H1 (cell line): ENCODE measurements around the gene CES3. TPM values are rescaled to one million over a fixed set of nuclear protein-coding genes. Genes with fewer than 3 reads are reported as not detected.

Experiments used
- CTCF ChIA-PET: fragments of 300-600 bp; sonication (Branson Sonifier 250); formaldehyde crosslinking; loops from one replicate; lab custom pipeline; 2021; ENCODE audit not compliant: partially characterized antibody; lab: Charles Lee
- POLR2A ChIA-PET: fragments of 300-600 bp; sonication (Branson Sonifier 250); formaldehyde crosslinking; loops from one replicate; lab custom pipeline; 2021; ENCODE audit warnings: inconsistent platforms; ENCODE audit not compliant: partially characterized antibody; lab: Charles Lee
- DNase-seq, 2 experiments: peaks; one replicate each; pipeline versions ENCODE4 v3.0.0 to v3.0.0-alpha.2; 2010 to 2022; ENCODE audit warnings: low spot score in 2 of 2, low read depth in 1 of 2, mixed read lengths in 1 of 2
- FAIRE-seq: peaks from 2 replicates; lab custom pipeline; 2011; peaks lifted over from hg19 to GRCh38; lab: Jason Lieb, UNC
- H2AFZ ChIP-seq: 2 replicates; pipeline ENCODE4 v1.8.1; 2012; ENCODE audit warnings: low read length, inconsistent platforms
- H2AK5ac ChIP-seq: 2 replicates; pipeline ENCODE4 v1.6.1; 2013; ENCODE audit warnings: low read depth, low read length
- H2BK120ac ChIP-seq: replicated peaks from 2 replicates; pipeline ENCODE3; 2013; ENCODE audit warnings: low read depth, low read length, inconsistent platforms
- H2BK12ac ChIP-seq: 2 replicates; pipeline ENCODE4 v1.6.1; 2013; ENCODE audit warnings: low read depth, low read length
- H2BK15ac ChIP-seq: 2 replicates; pipeline ENCODE4 v1.6.1; 2013; ENCODE audit warnings: low read length
- H2BK20ac ChIP-seq: 2 replicates; pipeline ENCODE4 v1.6.1; 2013; ENCODE audit warnings: low read length
- H2BK5ac ChIP-seq: 2 replicates; pipeline ENCODE4 v1.6.1; 2013; ENCODE audit warnings: low read depth, low read length
- H3K14ac ChIP-seq: 2 replicates; pipeline ENCODE4 v1.6.1; 2013; ENCODE audit warnings: inconsistent platforms; ENCODE audit not compliant: insufficient read length
- H3K18ac ChIP-seq: 2 replicates; pipeline ENCODE4 v1.6.1; 2013; ENCODE audit warnings: low read length; ENCODE audit errors: extremely low read depth
- H3K23ac ChIP-seq: 2 replicates; pipeline ENCODE4 v1.6.1; 2013; ENCODE audit warnings: inconsistent platforms; ENCODE audit not compliant: insufficient read length
- H3K23me2 ChIP-seq: 2 replicates; pipeline ENCODE4 v1.6.1; 2013; ENCODE audit warnings: low read depth, low read length
- H3K27ac ChIP-seq: 2 replicates; pipeline ENCODE4 v1.6.1; 2011; ENCODE audit warnings: low read depth, low read length, inconsistent platforms
- H3K27me3 ChIP-seq, 4 experiments: replicated peaks in 1 of 4; 1 replicate in 1 of 4; 2 replicates in 3 of 4; pipeline versions ENCODE4 v1.6.1 to v1.8.1; 2011 to 2013; ENCODE audit warnings: low read length in 3 of 4, mild to moderate bottlenecking in 3 of 4, inconsistent platforms in 2 of 4, mixed read lengths in 2 of 4, moderate library complexity in 1 of 4; ENCODE audit not compliant: control insufficient read depth in 3 of 4, insufficient read depth in 3 of 4; ENCODE audit errors: extremely low read depth in 1 of 4
- H3K36me3 ChIP-seq, 4 experiments: 2 replicates each; pipeline versions ENCODE4 v1.6.1 to v1.8.1; 2011 to 2013; ENCODE audit warnings: mild to moderate bottlenecking in 4 of 4, low read length in 3 of 4, moderate library complexity in 2 of 4, control low read depth in 1 of 4, inconsistent platforms in 1 of 4; ENCODE audit not compliant: insufficient read depth in 4 of 4, control insufficient read depth in 2 of 4
- H3K4ac ChIP-seq: replicated peaks from 2 replicates; pipeline ENCODE3; 2013; ENCODE audit warnings: low read length, low read depth, mixed read lengths, inconsistent platforms; ENCODE audit not compliant: insufficient read length
- H3K4me1 ChIP-seq, 4 experiments: replicated peaks in 1 of 4; 1 replicate in 1 of 4; 2 replicates in 3 of 4; pipeline versions ENCODE4 v1.6.1 to v1.8.1; 2011 to 2013; ENCODE audit warnings: low read length in 3 of 4, inconsistent platforms in 2 of 4, mixed read lengths in 1 of 4; ENCODE audit not compliant: insufficient read depth in 4 of 4, control insufficient read depth in 3 of 4
- H3K4me2 ChIP-seq, 2 experiments: 2 replicates each; pipeline versions ENCODE4 v1.6.1 to v1.8.1; 2011 to 2013; ENCODE audit warnings: low read depth in 2 of 2, low read length in 2 of 2, control low read depth in 1 of 2, inconsistent platforms in 1 of 2, mild to moderate bottlenecking in 1 of 2; ENCODE audit not compliant: insufficient read depth in 1 of 2
- H3K4me3 ChIP-seq, 4 experiments: fragments of 200-600, 300-600 bp in 1 of 4; sonication (generic), shearing (Covaris generic), sonication (Bioruptor Twin) in 1 of 4; 2 replicates each; pipeline versions ENCODE4 v1.5.1 to v1.8.1; 2011 to 2016; ENCODE audit warnings: low read length in 4 of 4, low read depth in 3 of 4, control low read depth in 2 of 4, inconsistent platforms in 2 of 4, mild to moderate bottlenecking in 2 of 4, mixed read lengths in 1 of 4, moderate library complexity in 1 of 4; ENCODE audit not compliant: insufficient read depth in 2 of 4; ENCODE audit errors: extremely low read depth in 1 of 4
- H3K56ac ChIP-seq: replicated peaks from 2 replicates; pipeline ENCODE3; 2013; ENCODE audit warnings: low read depth, mild to moderate bottlenecking, mixed read lengths, low read length, inconsistent platforms; ENCODE audit not compliant: insufficient read length
- H3K79me1 ChIP-seq: 2 replicates; pipeline ENCODE4 v1.6.1; 2013; ENCODE audit warnings: low read depth, low read length, control low read depth
- H3K79me2 ChIP-seq, 2 experiments: 2 replicates each; pipeline versions ENCODE4 v1.6.1 to v1.8.1; 2012 to 2013; ENCODE audit warnings: low read length in 2 of 2, mild to moderate bottlenecking in 2 of 2, inconsistent platforms in 1 of 2; ENCODE audit not compliant: insufficient read depth in 2 of 2, control insufficient read depth in 1 of 2
- H3K9ac ChIP-seq, 4 experiments: replicated peaks in 1 of 4; 1 replicate in 1 of 4; 2 replicates in 3 of 4; pipeline versions ENCODE4 v1.6.1 to v1.8.1; 2011 to 2013; ENCODE audit warnings: low read depth in 3 of 4, low read length in 3 of 4, control low read depth in 2 of 4, mild to moderate bottlenecking in 2 of 4, moderate library complexity in 2 of 4, inconsistent platforms in 1 of 4; ENCODE audit errors: extremely low read depth in 1 of 4
- H3K9me3 ChIP-seq, 2 experiments: 2 replicates each; pipeline versions ENCODE4 v1.6.1 to v1.8.1; 2012 to 2013; ENCODE audit warnings: mild to moderate bottlenecking in 2 of 2, moderate library complexity in 2 of 2, control low read depth in 1 of 2, inconsistent platforms in 1 of 2, low read depth in 1 of 2, low read length in 1 of 2, mixed read lengths in 1 of 2; ENCODE audit not compliant: insufficient read depth in 2 of 2
- H4K20me1 ChIP-seq, 2 experiments: replicated peaks in 1 of 2; 2 replicates each; pipeline versions ENCODE3 to v1.8.1; 2011 to 2013; ENCODE audit warnings: inconsistent platforms in 2 of 2, low read length in 2 of 2, mild to moderate bottlenecking in 1 of 2; ENCODE audit not compliant: insufficient read depth in 2 of 2, control insufficient read depth in 1 of 2
- H4K5ac ChIP-seq: 2 replicates; pipeline ENCODE4 v1.6.1; 2013; ENCODE audit warnings: low read length, low read depth, mixed read lengths, inconsistent platforms; ENCODE audit not compliant: insufficient read length
- H4K8ac ChIP-seq: 2 replicates; pipeline ENCODE4 v1.8.0; 2013; ENCODE audit warnings: mild to moderate bottlenecking, moderate library complexity, low read length, inconsistent platforms; ENCODE audit not compliant: insufficient read depth; ENCODE audit errors: extremely low read depth
- H4K91ac ChIP-seq: replicated peaks from 2 replicates; pipeline ENCODE3; 2013; ENCODE audit warnings: low read length, mixed read lengths, inconsistent platforms; ENCODE audit not compliant: insufficient read length
- FOSL1 ChIP-seq: IDR thresholded peaks from 2 replicates; pipeline ENCODE4 v1.6.1; 2011; ENCODE audit warnings: mild to moderate bottlenecking, low read depth, low read length, moderate library complexity; ENCODE audit not compliant: insufficient read depth
- SP1 ChIP-seq: IDR thresholded peaks from 2 replicates; pipeline ENCODE4 v1.6.1; 2011; ENCODE audit warnings: low read depth, low read length
- WGBS, 2 experiments: shearing (Covaris generic) in 1 of 2; methylation state at CpG; one replicate each; pipeline versions ENCODE4 v1.1.6 to v1.1.7; 2013 to 2015; ENCODE audit warnings: low lambda C conversion rate in 2 of 2, mixed read lengths in 2 of 2, inconsistent platforms in 1 of 2, low coverage in 1 of 2, missing lambda C conversion rate in 1 of 2; ENCODE audit not compliant: insufficient replicate concordance in 2 of 2, insufficient coverage in 1 of 2, insufficient read length in 1 of 2; ENCODE audit errors: extremely low coverage in 1 of 2, missing lambda C conversion rate in 1 of 2; 5-methylcytosine and 5-hydroxymethylcytosine counted together
- polyA plus RNA-seq, 7 experiments: library from polyadenylated mRNA; depleted of rRNA in 3 of 7; stranded (reverse) in 5 of 7; unstranded in 2 of 7; fragments of >200 nt in 5 of 7; fragments of 200-250 nt in 2 of 7; gene quantifications; 1 replicate in 5 of 7; 2 replicates in 1 of 7; 4 replicates in 1 of 7; pipeline versions ENCODE4 v1.2.1 to v1.2.3, GENCODE V29; 2011 to 2013; ENCODE audit warnings: missing spikeins in 2 of 7, mixed read lengths in 2 of 7
- total RNA-seq: library from RNA; stranded (reverse); fragmentation: NEBNext Ultra II Directional; extraction: Animal tissue kit (Norgen Biotek cat#: 25700); gene quantifications from 2 replicates; pipeline ENCODE4 v1.2.1, GENCODE V29; 2021

Gene CES3
- total and polyA plus RNA-seq, 2 of the 8 experiments (the other 6 are each of a cell fraction or from before 2014, with no cell fraction given) = 1.6 to 2.2 TPM

- Histone ChIP-seq H2BK20ac (no peak overlapping the region), H4K20me1 (no peaks in the 10 kb centered on the region), H3K4me1 (peaks cover 0 to 8% (median under 1%) of the 10 kb centered on the region in 4 experiments; a peak in 3 of 7 replicates), H4K5ac (no peak overlapping the region), H3K14ac (no peak overlapping the region), H2AK5ac (no peak overlapping the region), H3K18ac (no peak overlapping the region), H3K23ac (no peak overlapping the region), H4K8ac (no peak overlapping the region; the same call in 1 of the 2 replicates), H3K4ac (no peak overlapping the region), H3K27me3 (peaks cover 14 to 41% (median 35%) of the 10 kb centered on the region in 4 experiments; a peak in 6 of 7 replicates), H3K27ac (no peak overlapping the region), H3K36me3 (peaks cover 0 to 2% (median under 1%) of the 10 kb centered on the region in 4 experiments; a peak in 3 of 8 replicates), H3K23me2 (peaks cover 4% of the 10 kb centered on the region; the same call in 1 of the 2 replicates), H3K4me2 (no peak overlapping the region), H3K79me2 (no peaks in the 10 kb centered on the region), H3K4me3 (no peak overlapping the region), H3K9ac (no peak overlapping the region), H4K91ac (no peak overlapping the region), H2BK120ac (no peak overlapping the region), H3K9me3 (no peaks in the 10 kb centered on the region), H3K79me1 (peaks cover 2% of the 10 kb centered on the region; the same call in 1 of the 2 replicates), H2BK5ac (no peak overlapping the region), H2BK15ac (no peak overlapping the region), H2AFZ (no peak overlapping the region), H3K56ac (no peak overlapping the region), H2BK12ac (no peak overlapping the region)
- ChIA-PET POLR2A (interaction anchor here (1.2 to 2.3 kb wide), 4 partner anchors 31 to 97 kb away, joined by 3 to 7 read pairs (median 4); partner anchors contain the start of genes NAE1 and PDP2), CTCF (interaction anchor here (0.8 to 27.5 kb wide), 5 partner anchors 16 to 228 kb away, joined by 3 to 1009 read pairs (median 5); partner anchors contain the start of genes CDH16, NAE1 and PDP2)
- DNase-seq (no peak), FAIRE-seq (no peak)
- TF ChIP-seq SP1 = 0 out of 2 replicates have a peak, but pooled peaks have one; percentile 22
- TF ChIP-seq FOSL1 = no peak
- WGBS, 2 experiments = 72% methylated on average over 3 of the region's 3 CpGs; no CpG with 5 or more reads in 1 of the 2 experiments
These were observed 34.1 kb upstream of the CES3 start for GRCh38 chr16:66926961-66927436.
